H1 (cell line): ENCODE results near the gene PHOSPHO2. TPM values are rescaled to one million over a fixed set of nuclear protein-coding genes. Genes with fewer than 3 reads are reported as not detected.

Experiments used
- CTCF ChIA-PET: fragments of 300-600 bp; sonication (Branson Sonifier 250); formaldehyde crosslinking; loops from one replicate; lab custom pipeline; 2021; ENCODE audit not compliant: partially characterized antibody; lab: Charles Lee
- POLR2A ChIA-PET: fragments of 300-600 bp; sonication (Branson Sonifier 250); formaldehyde crosslinking; loops from one replicate; lab custom pipeline; 2021; ENCODE audit warnings: inconsistent platforms; ENCODE audit not compliant: partially characterized antibody; lab: Charles Lee
- DNase-seq, 2 experiments: peaks; one replicate each; pipeline versions ENCODE4 v3.0.0 to v3.0.0-alpha.2; 2010 to 2022; ENCODE audit warnings: low spot score in 2 of 2, low read depth in 1 of 2, mixed read lengths in 1 of 2
- FAIRE-seq: peaks from 2 replicates; lab custom pipeline; 2011; peaks lifted over from hg19 to GRCh38; lab: Jason Lieb, UNC
- H2AFZ ChIP-seq: 2 replicates; pipeline ENCODE4 v1.8.1; 2012; ENCODE audit warnings: low read length, inconsistent platforms
- H2AK5ac ChIP-seq: 2 replicates; pipeline ENCODE4 v1.6.1; 2013; ENCODE audit warnings: low read depth, low read length
- H2BK120ac ChIP-seq: replicated peaks from 2 replicates; pipeline ENCODE3; 2013; ENCODE audit warnings: low read depth, low read length, inconsistent platforms
- H2BK12ac ChIP-seq: 2 replicates; pipeline ENCODE4 v1.6.1; 2013; ENCODE audit warnings: low read depth, low read length
- H2BK15ac ChIP-seq: 2 replicates; pipeline ENCODE4 v1.6.1; 2013; ENCODE audit warnings: low read length
- H2BK20ac ChIP-seq: 2 replicates; pipeline ENCODE4 v1.6.1; 2013; ENCODE audit warnings: low read length
- H2BK5ac ChIP-seq: 2 replicates; pipeline ENCODE4 v1.6.1; 2013; ENCODE audit warnings: low read depth, low read length
- H3K14ac ChIP-seq: 2 replicates; pipeline ENCODE4 v1.6.1; 2013; ENCODE audit warnings: inconsistent platforms; ENCODE audit not compliant: insufficient read length
- H3K18ac ChIP-seq: 2 replicates; pipeline ENCODE4 v1.6.1; 2013; ENCODE audit warnings: low read length; ENCODE audit errors: extremely low read depth
- H3K23ac ChIP-seq: 2 replicates; pipeline ENCODE4 v1.6.1; 2013; ENCODE audit warnings: inconsistent platforms; ENCODE audit not compliant: insufficient read length
- H3K23me2 ChIP-seq: 2 replicates; pipeline ENCODE4 v1.6.1; 2013; ENCODE audit warnings: low read depth, low read length
- H3K27ac ChIP-seq: 2 replicates; pipeline ENCODE4 v1.6.1; 2011; ENCODE audit warnings: low read depth, low read length, inconsistent platforms
- H3K27me3 ChIP-seq, 4 experiments: replicated peaks in 1 of 4; 1 replicate in 1 of 4; 2 replicates in 3 of 4; pipeline versions ENCODE4 v1.6.1 to v1.8.1; 2011 to 2013; ENCODE audit warnings: low read length in 3 of 4, mild to moderate bottlenecking in 3 of 4, inconsistent platforms in 2 of 4, mixed read lengths in 2 of 4, moderate library complexity in 1 of 4; ENCODE audit not compliant: control insufficient read depth in 3 of 4, insufficient read depth in 3 of 4; ENCODE audit errors: extremely low read depth in 1 of 4
- H3K36me3 ChIP-seq, 4 experiments: 2 replicates each; pipeline versions ENCODE4 v1.6.1 to v1.8.1; 2011 to 2013; ENCODE audit warnings: mild to moderate bottlenecking in 4 of 4, low read length in 3 of 4, moderate library complexity in 2 of 4, control low read depth in 1 of 4, inconsistent platforms in 1 of 4; ENCODE audit not compliant: insufficient read depth in 4 of 4, control insufficient read depth in 2 of 4
- H3K4ac ChIP-seq: replicated peaks from 2 replicates; pipeline ENCODE3; 2013; ENCODE audit warnings: low read length, low read depth, mixed read lengths, inconsistent platforms; ENCODE audit not compliant: insufficient read length
- H3K4me1 ChIP-seq, 4 experiments: replicated peaks in 1 of 4; 1 replicate in 1 of 4; 2 replicates in 3 of 4; pipeline versions ENCODE4 v1.6.1 to v1.8.1; 2011 to 2013; ENCODE audit warnings: low read length in 3 of 4, inconsistent platforms in 2 of 4, mixed read lengths in 1 of 4; ENCODE audit not compliant: insufficient read depth in 4 of 4, control insufficient read depth in 3 of 4
- H3K4me2 ChIP-seq, 2 experiments: 2 replicates each; pipeline versions ENCODE4 v1.6.1 to v1.8.1; 2011 to 2013; ENCODE audit warnings: low read depth in 2 of 2, low read length in 2 of 2, control low read depth in 1 of 2, inconsistent platforms in 1 of 2, mild to moderate bottlenecking in 1 of 2; ENCODE audit not compliant: insufficient read depth in 1 of 2
- H3K4me3 ChIP-seq, 4 experiments: fragments of 200-600, 300-600 bp in 1 of 4; sonication (generic), shearing (Covaris generic), sonication (Bioruptor Twin) in 1 of 4; 2 replicates each; pipeline versions ENCODE4 v1.5.1 to v1.8.1; 2011 to 2016; ENCODE audit warnings: low read length in 4 of 4, low read depth in 3 of 4, control low read depth in 2 of 4, inconsistent platforms in 2 of 4, mild to moderate bottlenecking in 2 of 4, mixed read lengths in 1 of 4, moderate library complexity in 1 of 4; ENCODE audit not compliant: insufficient read depth in 2 of 4; ENCODE audit errors: extremely low read depth in 1 of 4
- H3K56ac ChIP-seq: replicated peaks from 2 replicates; pipeline ENCODE3; 2013; ENCODE audit warnings: low read depth, mild to moderate bottlenecking, mixed read lengths, low read length, inconsistent platforms; ENCODE audit not compliant: insufficient read length
- H3K79me1 ChIP-seq: 2 replicates; pipeline ENCODE4 v1.6.1; 2013; ENCODE audit warnings: low read depth, low read length, control low read depth
- H3K79me2 ChIP-seq, 2 experiments: 2 replicates each; pipeline versions ENCODE4 v1.6.1 to v1.8.1; 2012 to 2013; ENCODE audit warnings: low read length in 2 of 2, mild to moderate bottlenecking in 2 of 2, inconsistent platforms in 1 of 2; ENCODE audit not compliant: insufficient read depth in 2 of 2, control insufficient read depth in 1 of 2
- H3K9ac ChIP-seq, 4 experiments: replicated peaks in 1 of 4; 1 replicate in 1 of 4; 2 replicates in 3 of 4; pipeline versions ENCODE4 v1.6.1 to v1.8.1; 2011 to 2013; ENCODE audit warnings: low read depth in 3 of 4, low read length in 3 of 4, control low read depth in 2 of 4, mild to moderate bottlenecking in 2 of 4, moderate library complexity in 2 of 4, inconsistent platforms in 1 of 4; ENCODE audit errors: extremely low read depth in 1 of 4
- H3K9me3 ChIP-seq, 2 experiments: 2 replicates each; pipeline versions ENCODE4 v1.6.1 to v1.8.1; 2012 to 2013; ENCODE audit warnings: mild to moderate bottlenecking in 2 of 2, moderate library complexity in 2 of 2, control low read depth in 1 of 2, inconsistent platforms in 1 of 2, low read depth in 1 of 2, low read length in 1 of 2, mixed read lengths in 1 of 2; ENCODE audit not compliant: insufficient read depth in 2 of 2
- H4K20me1 ChIP-seq, 2 experiments: replicated peaks in 1 of 2; 2 replicates each; pipeline versions ENCODE3 to v1.8.1; 2011 to 2013; ENCODE audit warnings: inconsistent platforms in 2 of 2, low read length in 2 of 2, mild to moderate bottlenecking in 1 of 2; ENCODE audit not compliant: insufficient read depth in 2 of 2, control insufficient read depth in 1 of 2
- H4K5ac ChIP-seq: 2 replicates; pipeline ENCODE4 v1.6.1; 2013; ENCODE audit warnings: low read length, low read depth, mixed read lengths, inconsistent platforms; ENCODE audit not compliant: insufficient read length
- H4K8ac ChIP-seq: 2 replicates; pipeline ENCODE4 v1.8.0; 2013; ENCODE audit warnings: mild to moderate bottlenecking, moderate library complexity, low read length, inconsistent platforms; ENCODE audit not compliant: insufficient read depth; ENCODE audit errors: extremely low read depth
- H4K91ac ChIP-seq: replicated peaks from 2 replicates; pipeline ENCODE3; 2013; ENCODE audit warnings: low read length, mixed read lengths, inconsistent platforms; ENCODE audit not compliant: insufficient read length
- NRF1 ChIP-seq: IDR thresholded peaks from 2 replicates; pipeline ENCODE4 v1.6.1; 2011; ENCODE audit warnings: mild to moderate bottlenecking, low read depth, low read length, improper control_type of control experiment
- SIX5 ChIP-seq: IDR thresholded peaks from 2 replicates; pipeline ENCODE4 v1.6.1; 2011; ENCODE audit warnings: mild to moderate bottlenecking, low read depth, low read length
- WGBS, 2 experiments: shearing (Covaris generic) in 1 of 2; methylation state at CpG; one replicate each; pipeline versions ENCODE4 v1.1.6 to v1.1.7; 2013 to 2015; ENCODE audit warnings: low lambda C conversion rate in 2 of 2, mixed read lengths in 2 of 2, inconsistent platforms in 1 of 2, low coverage in 1 of 2, missing lambda C conversion rate in 1 of 2; ENCODE audit not compliant: insufficient replicate concordance in 2 of 2, insufficient coverage in 1 of 2, insufficient read length in 1 of 2; ENCODE audit errors: extremely low coverage in 1 of 2, missing lambda C conversion rate in 1 of 2; 5-methylcytosine and 5-hydroxymethylcytosine counted together
- polyA plus RNA-seq, 7 experiments: library from polyadenylated mRNA; depleted of rRNA in 3 of 7; stranded (reverse) in 5 of 7; unstranded in 2 of 7; fragments of >200 nt in 5 of 7; fragments of 200-250 nt in 2 of 7; gene quantifications; 1 replicate in 5 of 7; 2 replicates in 1 of 7; 4 replicates in 1 of 7; pipeline versions ENCODE4 v1.2.1 to v1.2.3, GENCODE V29; 2011 to 2013; ENCODE audit warnings: missing spikeins in 2 of 7, mixed read lengths in 2 of 7
- total RNA-seq: library from RNA; stranded (reverse); fragmentation: NEBNext Ultra II Directional; extraction: Animal tissue kit (Norgen Biotek cat#: 25700); gene quantifications from 2 replicates; pipeline ENCODE4 v1.2.1, GENCODE V29; 2021

PHOSPHO2 gene
- total and polyA plus RNA-seq, 2 of the 8 experiments (the other 6 are each of a cell fraction or from before 2014, with no cell fraction given), result 2.4 to 8.5 TPM

- POLR2A ChIA-PET, result interaction anchor here (1.1 to 2.5 kb wide), 6 partner anchors 9 to 107 kb away, joined by 3 to 6 read pairs (median 4); partner anchors contain the start of gene KLHL23
- Histone ChIP-seq H3K4me3 (peak overlapping the region in 2 of 4 experiments; percentile 75 to 93; a peak in 5 of 8 replicates), H3K56ac (no peak overlapping the region), H3K79me2 (no peaks in the 10 kb centered on the region), H3K9me3 (no peaks in the 10 kb centered on the region), H3K27ac (no peak overlapping the region), H3K23ac (no peak overlapping the region), H3K14ac (no peak overlapping the region), H4K91ac (no peak overlapping the region), H3K18ac (no peak overlapping the region), H3K36me3 (peaks cover 0 to 13% (median 0%) of the 10 kb centered on the region in 4 experiments; a peak in 2 of 8 replicates), H3K9ac (0 out of 7 replicates have a peak overlapping the region, but pooled peaks of 1 of the 4 experiments have one; percentile 6), H2BK5ac (no peak overlapping the region), H2AFZ (no peak overlapping the region), H3K4me2 (peak overlapping the region; percentile 66 to 98; a peak in 2 of 4 replicates), H3K79me1 (no peaks in the 10 kb centered on the region), H2BK20ac (no peak overlapping the region), H4K5ac (no peak overlapping the region), H2BK15ac (no peak overlapping the region), H3K4me1 (peaks cover 0 to 1% (median 0%) of the 10 kb centered on the region in 4 experiments; a peak in 1 of 7 replicates), H4K20me1 (no peaks in the 10 kb centered on the region), H2BK12ac (no peak overlapping the region), H4K8ac (no peak overlapping the region), H3K27me3 (no peaks in the 10 kb centered on the region), H3K4ac (no peak overlapping the region), H2AK5ac (no peak overlapping the region), H2BK120ac (no peak overlapping the region), H3K23me2 (peaks cover 5% of the 10 kb centered on the region)
- FAIRE-seq, result no peak
- WGBS, 2 experiments, result 58% methylated on average over 4 of the region's 4 CpGs; no CpG with 5 or more reads in 1 of the 2 experiments
- DNase-seq, result no peak
- CTCF ChIA-PET, result interaction anchor here (0.6 to 1.3 kb wide), 4 partner anchors 96 to 1756 kb away, joined by 3 to 4 read pairs (median 3); no protein-coding TSS in a partner anchor
- TF ChIP-seq SIX5, result no peak
- no peak for TF ChIP-seq NRF1
These were observed 909 bp upstream of the PHOSPHO2 start for GRCh38 chr2:169693360-169693759.
